ENCODE data around the gene SMYD3.
A peak's percentile ranks its signal among the peaks of the same experiment; 100 is the strongest.

Gene SMYD3

DNA sequence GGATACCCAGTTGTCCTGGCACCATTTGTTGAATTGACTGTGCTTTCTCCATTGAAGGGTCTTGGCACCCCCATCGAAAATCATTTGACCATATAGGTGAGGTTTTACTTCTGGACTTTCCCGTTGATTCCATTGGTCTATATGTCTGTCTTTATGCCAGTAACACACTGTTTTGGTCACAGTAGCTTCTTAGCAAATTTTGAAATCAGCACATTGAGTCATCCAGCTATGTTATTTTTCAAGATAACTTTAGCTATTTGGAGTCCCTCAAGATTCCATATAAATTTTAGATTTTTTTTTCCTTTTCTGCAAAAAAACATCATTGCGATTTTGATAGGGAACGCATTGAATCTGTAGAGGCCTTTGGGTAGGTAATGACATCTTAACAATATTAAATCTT lies 235.6 kb downstream of the SMYD3 start:
- DNase-seq (ENCODE audit: low spot score), result no peak

DNA sequence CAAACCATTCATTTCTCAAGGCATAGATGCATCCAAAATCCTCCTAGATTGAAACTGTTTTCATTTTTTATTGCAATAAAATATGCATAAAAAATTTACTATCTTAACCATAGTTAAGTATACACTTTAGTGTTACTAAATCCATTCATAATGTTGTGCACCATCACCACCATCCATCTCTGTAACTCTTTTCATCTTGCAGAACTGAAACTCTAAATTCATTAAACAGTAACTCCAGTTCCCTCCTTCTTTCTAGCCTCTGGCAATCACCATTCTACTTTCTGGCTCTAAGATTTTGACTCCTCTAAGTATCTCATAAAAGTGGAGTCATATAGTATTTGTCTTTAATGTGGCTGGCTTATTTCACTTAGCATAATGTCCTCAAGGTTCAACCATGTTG lies 236.8 kb downstream of the SMYD3 start:
- DNase-seq (ENCODE audit: low spot score), result no peak

DNA sequence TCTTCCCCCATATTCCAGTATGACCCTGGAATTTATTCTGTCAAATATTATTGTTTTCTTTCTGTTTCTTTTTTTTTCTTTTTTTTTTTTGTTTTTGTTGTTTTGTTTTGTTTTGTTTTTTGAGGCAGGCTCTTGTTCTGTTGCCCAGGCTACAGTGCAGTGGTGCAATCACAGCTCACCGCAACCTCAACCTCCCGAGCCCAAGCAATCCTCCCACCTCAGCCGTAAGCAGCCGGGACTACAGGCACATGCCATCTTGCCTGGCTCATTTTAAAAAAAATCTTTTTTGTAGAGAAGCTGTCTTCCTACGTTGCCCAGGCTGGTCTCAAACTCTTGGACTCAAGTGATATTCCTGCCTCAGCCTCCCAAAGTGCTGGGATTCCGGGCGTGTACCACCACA lies 237.6 kb downstream of the SMYD3 start:
- no peak for DNase-seq (ENCODE audit: low spot score)

DNA sequence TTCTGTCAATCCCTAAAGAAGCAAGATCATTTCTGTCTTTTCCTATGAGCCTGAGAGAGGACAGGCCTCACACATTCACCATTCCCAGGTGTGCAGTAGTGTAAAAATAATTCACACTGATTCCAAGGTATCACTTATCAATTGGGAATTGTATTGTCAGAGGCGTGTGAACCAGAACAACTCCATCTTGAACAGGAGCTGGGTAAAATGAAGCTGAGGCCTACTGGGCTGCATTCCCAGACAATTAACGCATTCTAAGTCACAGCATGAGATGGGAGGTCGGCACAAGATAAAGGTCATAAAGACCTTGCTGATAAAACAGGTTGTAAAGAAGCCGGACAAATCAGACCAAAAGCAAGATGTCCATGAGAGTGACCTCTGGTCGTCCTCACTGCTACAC lies 239.2 kb downstream of the SMYD3 start:
- DNase-seq (ENCODE audit: low spot score), result no peak

DNA sequence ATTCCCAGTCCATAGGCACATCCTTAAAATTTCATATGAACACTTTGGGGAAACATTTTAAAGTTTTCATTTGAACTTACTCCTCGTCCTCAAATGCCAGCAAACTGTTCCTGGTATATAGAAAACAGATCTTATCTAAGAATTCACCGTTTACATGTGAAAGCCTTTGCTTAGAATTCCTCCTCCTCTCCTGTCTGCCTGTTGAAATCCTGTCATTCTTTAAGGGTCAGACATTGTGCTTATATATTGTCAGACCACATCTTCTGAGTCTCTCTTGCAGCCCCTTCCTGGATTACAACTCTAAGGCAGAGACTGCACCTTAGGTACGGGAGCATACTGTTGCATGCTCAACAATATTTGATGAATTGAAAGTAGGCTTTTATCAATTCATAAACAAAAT lies 239.7 kb downstream of the SMYD3 start:
- no peak for DNase-seq (ENCODE audit: low spot score)

DNA sequence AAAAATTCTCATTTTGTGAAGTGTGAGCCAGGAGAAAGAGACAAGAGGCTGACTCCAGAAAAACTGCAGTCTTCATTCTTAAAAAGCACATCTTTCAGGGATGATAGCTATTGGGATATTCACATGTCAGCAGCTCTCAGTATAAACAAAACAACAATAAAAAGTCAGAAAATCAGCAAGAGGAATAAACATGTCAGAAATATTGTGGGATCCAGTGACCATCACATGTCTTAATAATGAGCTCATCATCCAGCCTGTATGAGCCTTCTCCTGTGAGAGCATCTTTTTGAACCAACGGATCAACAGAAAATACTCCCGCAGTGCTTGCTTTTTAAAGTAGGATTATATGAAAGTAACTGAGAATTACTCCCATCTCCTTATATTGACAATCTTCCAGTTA lies 241.6 kb downstream of the SMYD3 start:
- no peak for DNase-seq (ENCODE audit: low spot score)

DNA sequence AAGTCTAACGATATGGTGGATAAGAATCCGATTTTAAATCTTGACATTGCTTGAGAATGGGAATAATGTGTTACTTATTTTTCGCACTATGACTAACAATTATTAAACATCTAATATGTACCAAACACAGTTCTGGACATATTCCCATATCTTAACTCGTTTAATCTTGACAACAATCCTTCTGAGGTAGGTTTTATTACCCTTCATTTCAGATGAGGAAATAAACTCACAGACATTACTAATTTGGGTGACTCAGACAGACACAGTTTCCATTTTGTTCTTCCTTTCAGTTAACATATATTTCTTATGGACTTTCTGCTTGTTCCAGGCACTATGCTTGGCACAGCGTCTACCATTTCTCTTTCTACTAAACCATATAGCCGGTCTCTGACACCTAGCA lies 244.8 kb downstream of the SMYD3 start:
- DNase-seq (ENCODE audit: low spot score), result no peak

DNA sequence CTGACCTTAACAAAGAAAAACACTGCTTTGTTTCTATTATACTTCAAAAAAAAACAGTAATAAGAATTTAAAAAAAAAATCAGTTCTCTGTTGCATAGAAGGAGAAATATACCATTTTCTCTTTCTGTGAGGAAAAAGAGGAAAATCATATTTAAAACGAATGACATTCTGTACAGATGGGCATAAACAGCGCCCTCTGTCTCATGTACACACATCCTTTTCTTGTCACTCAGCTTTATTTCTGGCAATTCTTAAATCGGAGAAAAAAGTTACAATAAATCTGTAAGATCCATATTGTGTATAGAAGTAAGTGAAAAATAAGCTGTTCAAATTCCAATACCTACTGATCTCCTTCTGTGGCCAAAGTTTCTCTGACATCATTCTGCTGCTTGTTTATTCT lies 245.4 kb downstream of the SMYD3 start:
- no peak for DNase-seq (ENCODE audit: low spot score)

DNA sequence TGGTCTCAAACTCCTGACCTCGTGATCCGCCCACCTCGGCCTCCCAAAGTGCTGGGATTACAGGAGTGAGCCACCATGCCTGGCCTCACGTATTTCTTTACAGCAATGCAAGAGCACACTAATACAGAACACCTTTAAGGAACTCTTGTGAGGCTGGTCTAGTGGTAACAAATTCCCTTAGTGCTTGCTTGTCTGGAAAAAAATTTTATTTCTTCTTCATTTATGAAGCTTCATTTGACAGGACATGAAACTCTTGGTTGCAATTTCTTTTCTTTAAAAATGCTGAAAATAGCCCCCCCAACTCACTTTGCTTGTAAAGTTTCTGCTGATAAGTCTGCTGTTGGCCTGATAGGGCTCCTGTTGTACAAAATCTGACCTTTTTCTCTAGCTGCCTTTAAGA lies 248.8 kb downstream of the SMYD3 start:
- DNase-seq (ENCODE audit: low spot score), result no peak

DNA sequence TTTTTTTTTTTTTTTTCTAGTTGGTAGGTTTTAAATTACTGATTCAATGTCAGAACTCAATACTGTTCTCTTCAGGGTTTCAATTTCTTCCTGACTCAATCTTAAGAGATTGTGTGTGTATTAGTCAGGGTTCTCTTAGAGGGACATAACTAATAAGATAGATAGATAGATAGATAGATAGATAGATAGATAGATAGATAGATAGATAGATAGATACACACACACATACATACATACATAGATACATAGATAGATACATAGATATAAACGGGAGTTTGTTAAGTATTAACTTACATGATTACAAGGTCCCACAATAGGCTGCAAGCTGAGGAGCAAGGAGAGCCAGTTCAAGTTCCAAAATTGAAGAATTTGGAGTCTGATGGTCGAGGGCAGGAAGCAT lies 251.3 kb downstream of the SMYD3 start:
- no peak for DNase-seq (ENCODE audit: low spot score)

DNA sequence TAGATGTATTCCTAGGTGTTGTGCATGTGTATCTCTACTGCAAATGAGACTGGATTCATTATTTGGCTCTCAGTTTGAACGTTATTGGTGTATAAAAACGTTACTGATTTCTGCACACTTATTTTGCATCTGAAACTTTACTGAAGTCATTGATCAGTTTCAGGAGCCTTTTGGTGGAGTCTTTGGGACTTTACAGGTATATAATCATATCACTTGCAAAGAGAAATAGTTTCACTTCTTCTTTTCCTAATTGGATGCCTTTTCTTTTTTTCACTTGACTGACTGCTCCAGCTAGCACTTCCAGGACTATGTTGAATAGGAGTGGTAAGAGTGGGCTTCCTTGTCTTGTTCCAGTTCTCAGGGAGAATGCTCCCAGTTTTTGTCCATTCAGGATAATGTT lies 252.2 kb downstream of the SMYD3 start:
- DNase-seq (ENCODE audit: low spot score), result no peak

DNA sequence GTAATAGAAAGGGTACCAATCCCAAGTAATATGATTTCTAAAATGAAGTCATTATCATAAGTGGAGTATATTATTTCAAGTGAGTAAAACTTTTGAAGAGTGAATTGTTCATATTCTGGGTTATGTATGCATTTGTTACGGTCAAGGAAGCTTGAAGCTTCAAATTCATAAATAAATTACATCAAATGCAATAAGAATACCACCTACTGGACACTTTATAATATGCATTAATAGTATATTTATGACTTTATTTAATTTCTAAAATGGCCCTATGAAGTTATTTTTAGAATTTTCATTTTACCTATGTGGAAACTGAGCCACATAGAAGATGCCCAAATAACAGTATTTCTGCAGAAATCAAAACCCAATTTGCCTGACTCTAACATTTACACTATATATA lies 260.6 kb downstream of the SMYD3 start:
- no peak for DNase-seq (ENCODE audit: low spot score)

DNA sequence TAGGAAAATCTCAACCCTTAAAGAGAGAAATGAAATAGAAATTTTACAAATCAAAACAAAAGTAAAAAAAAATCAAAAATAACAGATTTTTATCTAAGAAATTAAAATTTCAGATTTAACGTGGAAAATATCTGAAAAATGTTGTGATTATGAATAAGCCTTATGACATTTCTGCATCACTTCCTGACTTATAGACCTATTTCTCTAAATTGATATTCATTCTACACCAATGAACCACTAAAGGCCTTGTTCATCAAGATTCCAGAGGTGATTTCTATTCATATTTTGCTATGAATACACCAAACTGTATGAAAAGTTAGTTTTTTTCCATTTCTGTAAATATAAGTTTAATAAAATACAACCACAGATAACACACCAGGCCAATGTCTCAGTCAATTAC lies 261.5 kb downstream of the SMYD3 start:
- DNase-seq (ENCODE audit: low spot score), result no peak

DNA sequence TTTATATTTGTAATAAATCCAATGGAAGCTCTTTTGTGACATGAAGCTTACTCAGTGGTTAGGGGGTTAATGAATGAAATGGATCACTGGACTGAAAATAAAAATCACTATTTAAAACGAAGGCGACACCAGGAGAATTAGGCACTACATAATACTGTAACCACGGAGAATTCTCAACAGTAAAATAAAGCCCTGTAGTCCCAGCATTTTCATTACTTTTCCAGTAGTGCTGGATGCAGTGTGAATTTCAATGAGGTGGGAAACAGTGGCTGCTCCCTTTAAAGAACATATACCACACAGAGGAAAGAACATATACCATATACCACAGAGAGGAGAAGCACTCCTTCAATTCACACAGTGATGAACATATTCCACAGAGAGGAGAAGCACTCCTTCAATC lies 275.0 kb downstream of the SMYD3 start:
- no peak for DNase-seq (ENCODE audit: low spot score)

DNA sequence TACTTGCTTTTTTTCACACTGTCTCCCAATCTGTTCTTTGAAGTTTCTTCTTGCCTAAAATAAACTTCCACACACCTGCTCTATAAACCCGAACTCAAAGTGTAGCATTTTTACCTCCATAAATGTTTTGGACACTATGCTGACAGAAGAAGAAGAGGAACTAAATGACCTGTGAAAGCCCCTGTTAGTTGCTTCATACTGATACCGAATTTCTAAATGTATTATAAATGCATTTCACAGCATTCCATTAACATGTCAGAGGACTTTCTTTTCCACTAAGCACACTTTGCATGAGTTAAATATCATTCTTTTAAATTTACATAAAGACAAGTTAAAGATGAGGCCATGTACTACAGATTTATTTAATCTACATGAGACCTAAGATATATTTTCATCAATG lies 281.0 kb downstream of the SMYD3 start:
- no peak for DNase-seq (ENCODE audit: low spot score)

DNA sequence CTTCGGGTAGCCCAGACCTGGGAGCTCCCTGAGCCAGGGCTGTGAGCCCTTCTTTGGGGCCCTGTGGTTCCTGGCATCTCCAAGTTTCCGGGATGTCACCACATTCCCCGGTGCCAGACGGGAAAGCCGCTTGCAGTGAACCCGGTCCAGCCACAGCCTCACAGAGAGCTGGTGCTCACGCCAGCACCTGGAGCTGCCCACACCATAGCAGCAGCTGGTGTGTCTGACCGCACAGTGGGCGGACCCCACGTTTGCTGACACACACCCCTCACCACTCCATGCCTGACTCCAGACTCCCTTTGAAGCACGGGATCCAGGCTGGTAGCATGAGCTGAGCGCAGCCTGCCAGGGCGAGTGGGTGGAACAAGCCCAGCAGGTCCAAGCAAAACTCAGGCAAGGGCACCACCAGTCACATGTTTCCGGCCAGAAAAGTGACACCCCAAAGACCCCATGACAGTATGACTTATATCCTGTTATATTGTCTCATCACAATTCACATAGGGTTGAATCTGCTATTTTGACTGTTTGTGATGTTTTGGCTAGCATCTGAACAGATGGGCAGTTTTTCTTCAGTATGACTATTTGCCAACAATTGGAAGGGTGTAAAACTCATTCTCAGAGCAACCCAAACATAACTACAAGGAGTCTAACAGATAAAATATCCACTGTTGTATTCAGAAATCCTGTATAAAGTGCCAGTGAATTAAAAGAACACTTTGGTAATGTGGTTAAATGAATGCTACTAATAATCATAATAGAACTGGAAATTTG lies 285.4 kb downstream of the SMYD3 start:
- DNase-seq (ENCODE audit: low spot score), result no peak

DNA sequence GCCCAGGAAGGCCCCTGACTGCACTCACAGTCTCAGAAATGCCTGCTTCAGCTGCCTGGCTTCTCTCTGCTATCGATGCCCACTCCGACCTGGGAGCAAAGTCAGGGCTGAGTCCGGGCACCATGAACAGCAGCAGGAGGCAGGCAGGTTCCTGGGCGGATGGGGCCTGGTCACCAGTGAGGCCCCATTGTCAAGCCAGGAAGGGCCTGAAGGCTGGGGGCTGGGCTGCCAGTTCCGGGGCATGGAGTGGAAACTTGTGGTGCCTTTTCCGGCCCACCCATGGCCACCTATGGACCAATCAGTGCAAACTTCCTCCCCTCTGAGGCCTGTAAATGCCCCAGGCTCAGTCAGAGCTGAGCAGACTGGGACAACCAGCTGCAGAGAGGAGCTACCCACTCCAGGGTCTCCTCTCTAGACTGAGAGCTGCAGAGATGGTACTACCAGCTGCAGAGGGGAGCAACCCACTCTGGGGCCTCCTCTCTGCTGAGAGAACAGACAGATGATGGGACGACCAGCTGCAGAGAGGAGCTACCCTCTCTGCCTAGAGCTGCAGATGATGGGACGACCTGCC lies 286.5 kb downstream of the SMYD3 start:
- no peak for DNase-seq (ENCODE audit: low spot score)

DNA sequence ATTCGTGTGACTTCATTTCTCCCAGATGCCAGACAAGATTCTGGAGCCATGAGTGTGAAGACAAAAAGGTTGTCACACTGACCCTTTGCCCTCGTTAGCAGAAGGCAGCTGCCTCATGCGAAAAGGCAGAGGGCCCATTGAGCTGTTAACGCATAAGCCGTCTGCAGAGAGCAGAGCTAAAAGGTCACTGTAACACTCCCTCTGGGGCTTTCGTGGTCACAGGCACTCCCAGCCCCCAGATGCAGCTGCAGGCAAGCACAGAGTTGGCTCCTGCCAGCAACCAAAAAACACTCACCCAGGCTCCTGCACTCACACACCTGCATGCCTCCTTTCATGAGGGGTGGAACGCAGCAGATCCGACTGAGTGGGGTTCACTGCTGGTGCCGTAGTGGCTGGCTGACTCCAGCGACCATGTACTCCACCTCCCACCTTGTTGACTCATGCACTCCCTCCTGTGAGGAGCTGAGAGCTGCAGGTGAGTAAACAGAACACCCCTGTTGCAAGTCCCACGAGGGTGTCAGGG lies 287.5 kb downstream of the SMYD3 start:
- no peak for DNase-seq (ENCODE audit: low spot score)

DNA sequence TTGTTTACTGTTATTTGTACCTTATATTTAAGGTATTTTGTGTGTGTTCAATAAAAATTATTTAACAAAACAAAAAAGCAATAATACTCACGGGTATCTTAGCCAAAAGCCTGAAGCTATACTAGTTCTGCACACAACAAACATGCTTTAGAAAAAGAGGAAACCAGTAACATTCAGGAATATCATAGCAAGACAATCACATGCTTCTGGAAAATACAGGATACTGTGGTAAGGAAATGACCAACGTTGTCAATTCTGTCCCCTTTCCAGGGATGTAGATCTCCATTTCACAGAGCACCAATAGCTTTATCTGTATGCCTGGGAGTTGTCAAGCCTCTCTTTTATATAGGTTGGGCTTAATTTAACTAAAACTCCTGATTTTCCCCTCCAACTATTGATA lies 288.4 kb downstream of the SMYD3 start:
- no peak for DNase-seq (ENCODE audit: low spot score)

DNA sequence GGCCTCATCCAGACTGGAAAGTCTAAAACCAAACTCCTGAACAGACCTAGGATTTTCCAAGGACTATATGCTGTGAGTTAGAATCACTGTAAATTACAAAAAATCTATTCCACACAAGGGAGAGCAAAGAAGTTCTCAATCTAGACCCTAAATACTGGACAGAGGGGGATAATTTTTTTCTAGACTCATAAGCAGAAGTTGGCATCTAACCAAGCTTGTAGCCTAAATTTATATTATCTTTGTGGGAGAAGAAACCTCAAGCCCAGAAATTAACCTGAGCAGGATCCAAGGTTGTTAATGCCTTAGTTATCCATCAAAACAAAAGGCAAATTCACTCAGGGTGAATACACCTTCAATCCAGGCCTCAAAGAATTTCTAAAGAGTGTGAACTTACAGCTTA lies 290.2 kb downstream of the SMYD3 start:
- no peak for DNase-seq (ENCODE audit: low spot score)

DNA sequence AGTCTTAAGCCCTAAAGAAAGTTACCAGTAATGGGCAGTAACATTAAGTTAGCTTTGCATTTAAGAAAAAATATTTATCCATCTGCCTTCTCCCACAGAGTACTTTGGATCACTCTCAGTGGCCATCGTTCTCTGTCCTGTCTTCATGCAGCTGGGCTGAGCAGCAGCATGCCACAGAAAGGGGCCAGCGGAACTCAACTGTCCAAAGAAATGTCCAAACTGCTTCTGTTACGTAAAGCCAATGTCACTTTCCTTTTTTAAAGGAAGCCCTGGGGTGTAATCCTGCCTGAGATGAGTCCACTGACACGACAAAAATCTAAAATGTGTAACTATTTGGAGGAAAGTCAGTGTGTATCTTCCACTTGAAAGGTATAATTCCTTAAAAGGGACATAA lies 291.6 kb downstream of the SMYD3 start:
- DNase-seq (ENCODE audit: low spot score), result no peak

DNA sequence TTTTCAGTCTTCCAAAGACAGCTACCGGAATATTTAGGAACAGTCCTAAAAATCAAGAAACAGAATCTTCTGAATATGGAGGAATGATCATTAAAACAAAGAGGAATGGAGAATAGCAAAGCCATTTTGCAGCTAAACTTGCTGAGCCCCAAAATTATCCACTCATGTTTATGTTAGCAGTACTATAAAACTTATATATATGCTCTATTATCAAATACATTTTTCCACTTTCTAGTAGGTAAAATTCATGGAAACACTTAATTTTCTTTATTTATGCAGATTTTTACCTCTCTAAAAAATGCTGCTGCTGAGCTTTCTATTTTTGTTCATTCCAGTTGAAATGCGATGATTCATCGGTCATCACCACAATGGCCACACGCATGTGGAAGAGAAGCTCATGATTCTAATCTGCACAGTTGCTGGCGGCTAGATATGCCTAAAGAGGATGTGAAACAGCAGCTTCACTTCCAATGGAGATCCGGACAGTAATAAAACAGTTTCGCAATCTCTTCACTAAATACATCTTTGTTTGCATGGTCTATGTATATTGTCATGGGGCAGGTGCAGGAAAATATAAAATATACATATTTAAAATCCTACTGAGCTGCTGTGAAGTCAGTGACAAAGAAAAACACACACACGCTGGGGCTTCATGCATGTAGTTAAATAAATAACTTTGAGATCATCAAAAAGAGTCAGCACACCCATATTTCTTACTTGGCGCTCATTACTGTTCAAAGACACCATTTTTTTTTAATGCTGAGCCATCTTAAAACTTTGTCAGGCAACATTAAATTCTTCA lies 292.2 kb downstream of the SMYD3 start:
- peak; percentile 8 for DNase-seq (ENCODE audit: low spot score)

DNA sequence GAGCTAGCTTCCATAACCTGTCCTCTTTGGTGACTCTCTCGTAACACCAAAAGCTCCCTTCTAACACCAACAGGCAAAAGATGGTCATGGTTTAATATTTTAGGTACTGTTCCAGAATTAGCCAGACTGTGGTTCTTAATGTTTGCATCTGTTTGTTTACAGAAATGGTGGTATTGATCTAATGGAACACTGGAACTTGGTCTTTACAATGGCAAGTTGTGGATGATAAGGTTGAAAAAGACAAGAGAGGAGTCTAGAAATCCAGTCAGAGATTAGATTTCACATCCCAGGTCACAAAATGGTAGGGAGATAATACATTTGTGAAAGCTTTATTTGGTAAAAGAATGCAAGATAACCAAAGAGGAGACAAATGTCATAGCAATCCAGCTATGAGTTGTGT lies 293.1 kb downstream of the SMYD3 start:
- DNase-seq (ENCODE audit: low spot score), result no peak
